ENCODE results near the gene ROS1.
"Not testable (repeated sequence)": the region's sequence is repeated elsewhere in the genome, so short reads cannot be mapped to it uniquely, and the experiment has no call there.

Gene ROS1

DNA sequence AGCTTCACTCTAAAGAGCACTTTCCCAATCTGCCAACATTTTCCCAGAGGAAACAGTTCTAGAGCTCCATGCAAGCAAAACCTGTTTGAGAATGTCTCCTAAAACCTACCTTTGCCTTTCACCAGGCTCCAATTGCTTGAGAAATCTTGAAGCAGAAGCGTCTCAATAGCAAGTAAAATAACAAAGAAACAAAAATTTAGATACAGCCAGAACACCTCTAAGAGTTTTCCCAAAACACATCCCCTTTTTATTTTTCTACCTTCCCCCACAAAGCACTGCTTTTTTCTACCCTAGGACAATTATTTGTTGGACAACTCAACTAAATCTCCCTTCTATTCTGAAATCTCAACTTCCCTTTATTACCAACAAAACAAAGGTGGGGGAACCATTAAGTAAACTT, 156.8 kb downstream of the ROS1 start:
- no peak for DNase-seq (ENCODE audit: low read depth in 2 of 2, low spot score in 1 of 2)

DNA sequence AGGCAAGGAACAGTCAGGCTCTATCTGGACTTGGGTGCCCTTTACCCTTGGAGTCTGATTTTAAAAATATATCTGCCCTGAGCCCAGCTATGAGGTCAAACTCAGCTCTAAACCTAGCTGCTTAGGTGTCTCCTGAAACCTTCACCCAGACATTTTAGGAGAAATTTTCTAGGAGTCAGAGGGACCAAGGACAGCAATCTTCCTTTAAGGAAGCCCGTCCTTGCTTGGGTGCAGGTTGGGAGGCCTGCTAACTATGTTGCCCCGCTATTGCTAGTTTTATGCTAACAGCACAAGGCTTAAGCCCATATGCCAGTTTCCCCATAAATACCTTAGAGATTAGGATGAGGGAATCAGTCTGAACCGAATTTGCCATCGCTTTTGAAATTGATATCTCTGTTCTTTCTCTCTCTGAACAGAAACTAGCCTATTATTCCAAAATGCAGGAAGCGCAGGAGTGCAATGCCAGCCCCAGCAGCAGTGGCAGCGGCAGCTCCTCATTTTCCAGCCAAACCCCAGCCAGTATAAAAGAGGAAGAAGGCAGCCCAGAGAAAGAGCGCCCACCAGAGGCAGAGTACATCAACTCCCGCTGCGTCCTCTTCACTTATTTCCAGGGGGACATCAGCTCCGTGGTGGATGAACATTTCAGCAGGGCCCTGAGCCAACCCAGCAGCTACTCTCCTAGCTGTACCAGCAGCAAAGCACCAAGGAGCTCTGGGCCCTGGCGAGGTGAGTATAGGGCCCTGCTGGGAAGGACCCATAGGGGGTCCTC, 157.8 kb downstream of the ROS1 start:
- DNase-seq (ENCODE audit: low read depth in 2 of 2, low spot score in 1 of 2) = no peak

DNA sequence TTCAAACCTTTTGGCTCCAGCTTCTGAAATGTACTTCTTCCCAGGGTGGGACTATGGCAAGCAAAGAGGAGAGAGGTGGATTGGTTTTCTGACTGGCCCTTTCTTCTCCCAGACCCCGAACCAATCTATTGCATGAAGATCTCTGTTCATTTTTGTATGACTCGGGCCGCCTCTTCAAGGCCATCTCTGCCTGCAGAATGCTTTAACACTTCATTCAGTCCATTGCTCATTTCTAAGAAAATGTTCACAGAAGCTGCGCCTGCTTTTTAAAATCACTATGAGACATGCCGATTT, 158.7 kb downstream of the ROS1 start:
- DNase-seq (ENCODE audit: low read depth in 2 of 2, low spot score in 1 of 2) = no peak

DNA sequence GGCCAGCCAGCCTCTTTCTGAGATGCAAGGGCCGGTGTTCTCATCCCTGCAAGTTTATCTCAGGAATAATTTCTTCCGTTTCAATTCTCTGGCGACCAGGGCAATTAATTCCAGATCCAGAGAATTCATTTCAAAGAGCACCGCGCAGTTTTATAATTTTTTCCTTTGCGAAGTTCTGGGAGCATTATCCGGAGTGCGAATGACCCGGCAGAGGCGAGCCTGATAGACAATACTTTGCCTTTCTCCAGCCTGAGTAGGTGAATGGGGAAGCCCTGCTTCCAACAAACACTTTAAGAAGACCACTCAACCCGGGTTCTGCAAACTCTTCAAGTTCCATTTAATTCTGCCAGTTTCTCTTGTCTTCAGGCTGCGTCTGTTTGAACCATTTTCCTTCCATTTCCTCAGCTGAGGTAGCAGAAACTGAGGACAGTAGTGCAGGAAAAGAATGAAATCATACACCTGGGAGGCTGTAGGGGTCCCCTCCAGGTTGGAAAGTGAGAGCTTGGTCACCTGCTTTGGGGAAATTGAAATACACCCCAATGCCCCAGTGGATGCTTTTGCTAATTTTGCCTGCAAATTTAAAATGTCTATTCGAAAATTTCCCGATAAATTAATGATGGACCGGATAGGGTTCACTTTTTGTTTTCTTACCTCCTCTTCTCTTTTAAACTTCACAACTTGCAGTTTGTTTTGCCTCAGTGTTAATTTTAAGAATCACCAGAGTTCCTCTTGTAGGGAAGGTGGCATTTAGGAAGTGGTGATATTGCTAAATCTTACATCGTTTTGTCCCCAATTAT, 159.3 kb downstream of the ROS1 start:
- DNase-seq (ENCODE audit: low read depth in 2 of 2, low spot score in 1 of 2) = no peak

DNA sequence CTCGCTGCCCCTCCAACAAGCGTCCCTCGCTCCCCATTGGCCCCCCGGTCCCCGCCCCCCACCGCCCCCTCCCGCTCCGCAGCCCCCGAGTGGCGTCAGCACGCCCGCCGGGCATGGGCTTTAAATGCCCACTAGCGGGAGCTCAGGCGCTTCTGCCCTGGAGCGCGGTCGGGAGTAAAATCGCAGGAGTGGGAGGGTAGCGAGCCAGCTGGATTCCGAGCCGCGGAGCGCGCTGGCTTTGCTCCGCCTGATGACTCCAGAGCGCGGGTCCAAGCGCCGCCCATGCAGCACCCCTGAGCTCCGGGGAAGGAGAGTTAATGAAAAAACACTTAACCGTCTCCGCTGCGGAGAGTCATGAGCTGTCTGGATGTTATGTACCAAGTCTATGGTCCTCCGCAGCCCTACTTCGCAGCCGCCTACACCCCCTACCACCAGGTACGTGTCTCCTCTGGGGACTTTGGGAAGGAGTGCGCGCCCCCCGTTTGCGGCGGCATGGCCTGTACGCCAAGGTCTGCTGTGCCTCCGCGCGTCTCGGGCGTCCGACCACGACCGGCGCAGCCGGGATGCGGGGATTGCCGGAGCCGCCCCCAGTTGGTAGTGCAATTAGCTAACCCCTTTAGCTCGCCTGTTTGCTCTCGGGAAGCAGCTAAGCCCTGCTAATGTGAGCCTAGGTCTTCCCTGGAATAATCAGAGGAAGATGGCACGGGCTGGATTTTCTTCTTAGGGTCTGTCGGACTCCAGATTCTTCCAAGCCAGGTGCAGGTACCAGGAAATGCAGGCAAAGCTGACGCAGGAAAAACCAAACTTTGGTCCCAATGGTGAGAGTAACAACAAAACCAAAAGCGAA, 160.1 kb downstream of the ROS1 start, which contains the start of gene VGLL2:
Gene VGLL2, plus strand, starts transcription at position 149 of the 847 bp plus-strand sequence. Its CDS starts 206 bp downstream, at position 355.
- DNase-seq (ENCODE audit: low read depth in 2 of 2, low spot score in 1 of 2) = no peak

DNA sequence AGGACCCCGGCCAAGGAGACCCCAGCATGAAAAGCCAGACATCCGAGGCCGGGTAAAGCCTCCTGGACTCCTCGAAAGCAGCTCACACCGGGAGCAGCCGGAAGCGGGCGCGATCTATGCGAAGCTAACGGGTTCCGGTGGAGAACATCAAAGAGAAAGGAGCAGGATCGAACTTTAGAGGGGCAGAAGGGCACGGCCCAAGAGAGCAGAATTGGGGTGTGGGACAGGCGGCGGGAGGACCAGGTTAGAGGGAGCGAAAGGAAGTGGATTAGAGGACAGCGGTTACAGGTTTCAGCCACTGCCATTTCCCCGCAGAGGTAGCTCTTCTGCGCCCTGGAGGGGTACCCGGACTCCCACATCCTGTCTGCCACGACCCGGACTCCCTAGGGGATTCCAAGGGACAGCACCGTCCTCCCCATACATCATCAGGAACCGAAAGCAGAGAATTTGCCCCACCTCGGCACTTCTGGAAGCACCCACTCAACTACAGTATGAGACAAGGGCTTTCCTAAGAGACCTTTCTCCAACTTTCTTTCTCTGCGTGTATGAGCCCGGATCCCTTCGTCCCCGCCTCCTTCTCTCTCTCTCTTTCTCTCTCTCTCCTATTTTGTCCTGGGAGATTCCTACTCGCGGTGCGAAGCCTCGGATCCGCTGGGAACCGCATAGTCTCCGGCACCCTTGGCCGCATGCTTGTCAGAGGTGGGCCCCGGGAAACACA, 160.9 kb downstream of the ROS1 start:
- DNase-seq (ENCODE audit: low read depth in 2 of 2, low spot score in 1 of 2) = no peak

DNA sequence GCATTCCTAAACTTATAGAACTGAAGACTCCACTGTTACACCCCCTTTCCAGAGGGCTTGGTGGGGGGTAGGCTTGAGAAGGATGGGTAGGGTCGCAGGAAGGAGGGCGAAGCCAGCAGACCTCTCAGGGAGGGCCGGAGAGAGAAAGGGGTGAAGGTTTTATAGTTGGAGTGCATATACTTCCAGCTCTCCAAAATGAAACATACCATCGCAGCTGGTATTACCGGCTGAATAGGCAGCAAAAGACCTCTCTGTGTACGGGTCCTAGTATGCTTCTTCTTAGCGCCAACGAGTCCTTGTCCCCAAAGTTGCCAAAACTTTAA, 161.4 kb downstream of the ROS1 start:
- no peak for DNase-seq (ENCODE audit: low read depth in 2 of 2, low spot score in 1 of 2)

DNA sequence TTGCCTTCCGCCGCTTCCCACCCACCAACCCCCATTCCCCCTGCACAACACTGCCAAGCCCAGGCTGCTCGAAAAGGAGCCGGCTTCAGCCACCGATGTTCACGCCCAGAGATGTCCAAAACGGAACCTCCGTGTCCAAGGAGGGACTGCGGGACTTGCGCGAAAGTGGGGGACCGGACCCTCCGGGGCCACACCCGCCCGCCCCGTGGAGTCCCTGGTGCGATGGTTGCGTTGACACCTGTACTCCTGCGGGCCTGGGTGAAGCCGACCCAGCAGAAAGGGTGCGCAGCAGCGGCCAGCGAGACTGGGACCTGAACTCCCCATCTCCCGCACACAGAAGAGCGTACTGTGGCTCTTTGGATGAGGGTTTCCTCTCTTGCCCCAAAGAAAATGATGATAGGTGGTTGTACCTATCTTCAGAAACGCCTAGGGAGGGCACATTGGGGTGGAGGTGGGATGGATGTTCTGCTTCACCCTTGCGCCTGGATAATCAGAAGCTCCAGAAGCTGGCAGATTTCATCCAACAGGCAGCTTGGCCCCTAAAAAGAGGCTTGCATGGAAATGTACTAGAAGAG, 162.3 kb downstream of the ROS1 start:
- no peak for DNase-seq (ENCODE audit: low read depth in 2 of 2, low spot score in 1 of 2)

DNA sequence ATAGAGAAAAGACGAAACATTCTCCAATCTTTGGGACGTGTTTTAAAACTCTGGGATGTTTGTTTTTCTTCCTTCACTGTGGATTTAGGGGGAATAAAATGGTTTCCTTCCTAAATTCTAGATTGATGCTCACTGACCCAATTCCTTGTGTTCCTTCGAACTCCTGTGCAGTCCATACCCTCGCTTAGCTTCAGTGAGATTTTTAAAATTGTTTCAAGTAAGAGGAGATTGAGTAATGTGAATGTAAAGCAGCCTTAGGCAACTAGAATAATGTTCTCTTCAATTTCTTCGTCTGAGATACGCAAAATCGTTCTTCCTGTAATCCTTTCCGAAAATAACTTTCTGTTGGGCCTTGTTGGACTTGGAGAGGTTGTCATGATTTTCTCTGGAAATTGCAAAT, 162.9 kb downstream of the ROS1 start:
- no peak for DNase-seq (ENCODE audit: low read depth in 2 of 2, low spot score in 1 of 2)

DNA sequence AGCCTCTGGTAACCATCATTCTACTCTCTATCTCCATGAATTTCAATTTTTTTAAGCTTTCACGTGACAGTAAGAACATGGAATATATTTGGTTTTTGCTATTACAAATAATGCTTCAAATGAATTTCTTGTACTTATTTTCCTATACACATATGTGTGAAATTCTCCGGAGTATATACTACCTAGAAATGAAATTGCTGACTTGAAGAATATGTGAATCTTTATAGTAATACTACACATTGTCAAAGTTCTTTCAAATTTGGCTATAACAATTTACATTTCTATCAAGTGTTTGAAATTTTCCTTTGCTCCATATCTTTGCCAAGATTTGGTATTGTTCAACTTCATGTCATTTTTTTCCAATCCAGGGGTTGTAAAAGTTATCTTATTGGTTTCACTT, 172.0 kb downstream of the ROS1 start:
- no peak for DNase-seq (ENCODE audit: low read depth in 2 of 2, low spot score in 1 of 2)

DNA sequence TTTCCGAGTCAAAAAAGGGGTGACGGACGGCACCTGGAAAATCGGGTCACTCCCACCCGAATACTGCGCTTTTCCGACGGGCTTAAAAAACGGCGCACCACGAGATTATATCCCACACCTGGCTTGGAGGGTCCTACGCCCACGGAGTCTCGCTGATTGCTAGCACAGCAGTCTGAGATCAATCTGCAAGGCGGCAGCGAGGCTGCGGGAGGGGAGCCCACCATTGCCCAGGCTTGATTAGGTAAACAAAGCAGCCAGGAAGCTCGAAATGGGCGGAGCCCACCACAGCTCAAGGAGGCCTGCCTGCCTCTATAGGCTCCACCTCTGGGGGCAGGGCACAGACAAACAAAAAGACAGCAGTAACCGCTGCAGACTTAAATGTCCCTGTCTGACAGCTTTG, 180.8 kb downstream of the ROS1 start:
- not testable (repeated sequence) for DNase-seq (ENCODE audit: low read depth in 2 of 2, low spot score in 1 of 2)

DNA sequence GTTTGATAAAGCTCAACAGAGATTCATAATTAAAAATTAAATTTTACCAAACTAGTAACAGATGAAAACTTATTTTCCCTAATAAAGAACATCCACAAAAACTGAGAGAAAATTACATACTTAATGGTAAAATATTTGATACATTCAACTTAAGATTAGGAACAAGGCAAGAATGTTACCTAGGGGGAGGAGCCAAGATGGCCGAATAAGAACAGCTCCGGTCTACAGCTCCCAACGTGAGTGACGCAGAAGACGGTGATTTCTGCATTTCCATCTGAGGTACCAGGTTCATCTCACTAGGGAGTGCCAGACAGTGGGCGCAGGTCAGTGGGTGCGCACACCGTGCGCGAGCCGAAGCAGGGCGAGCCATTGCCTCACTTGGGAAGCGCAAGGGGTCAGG, 181.2 kb downstream of the ROS1 start:
- not testable (repeated sequence) for DNase-seq (ENCODE audit: low read depth in 2 of 2, low spot score in 1 of 2)

Measured in stimulated activated CD8-positive, alpha-beta memory T cell treated with anti-CD3 and anti-CD28 coated beads, Interleukin-4, amount 100 ng/mL, for 4 hours (primary cell).